ENCODE results near the gene ZNF189.

GRCh38 chr9:101453776-101454570 lies 55.3 kb downstream of the ZNF189 start:
- TF ChIP-seq, protein P1, sequence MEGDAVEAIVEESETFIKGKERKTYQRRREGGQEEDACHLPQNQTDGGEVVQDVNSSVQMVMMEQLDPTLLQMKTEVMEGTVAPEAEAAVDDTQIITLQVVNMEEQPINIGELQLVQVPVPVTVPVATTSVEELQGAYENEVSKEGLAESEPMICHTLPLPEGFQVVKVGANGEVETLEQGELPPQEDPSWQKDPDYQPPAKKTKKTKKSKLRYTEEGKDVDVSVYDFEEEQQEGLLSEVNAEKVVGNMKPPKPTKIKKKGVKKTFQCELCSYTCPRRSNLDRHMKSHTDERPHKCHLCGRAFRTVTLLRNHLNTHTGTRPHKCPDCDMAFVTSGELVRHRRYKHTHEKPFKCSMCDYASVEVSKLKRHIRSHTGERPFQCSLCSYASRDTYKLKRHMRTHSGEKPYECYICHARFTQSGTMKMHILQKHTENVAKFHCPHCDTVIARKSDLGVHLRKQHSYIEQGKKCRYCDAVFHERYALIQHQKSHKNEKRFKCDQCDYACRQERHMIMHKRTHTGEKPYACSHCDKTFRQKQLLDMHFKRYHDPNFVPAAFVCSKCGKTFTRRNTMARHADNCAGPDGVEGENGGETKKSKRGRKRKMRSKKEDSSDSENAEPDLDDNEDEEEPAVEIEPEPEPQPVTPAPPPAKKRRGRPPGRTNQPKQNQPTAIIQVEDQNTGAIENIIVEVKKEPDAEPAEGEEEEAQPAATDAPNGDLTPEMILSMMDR (IDR thresholded peaks at IDR 0.05; ENCODE audit: low read length): no peak
- no peak for TF ChIP-seq EZH2 (optimal IDR thresholded peaks at IDR 0.05; ENCODE audit: low read depth, low read length)

Measured in MM.1S (cell line).